Endothelial cell of umbilical vein (primary cell): Measurements from ENCODE around the gene GALNT14. TPM values are rescaled to one million over a fixed set of nuclear protein-coding genes. Genes with fewer than 3 reads are reported as not detected.

Experiments used
- BruUV-seq: library from RNA; stranded (reverse); fragments of 400-500 nt; replicated peaks from 2 replicates; lab custom pipeline; 2021; lab: Mats Ljungman, UMichigan
- CTCF ChIA-PET: fragments of 300-600, 350-600 bp; sonication (Branson Sonifier 250); formaldehyde crosslinking; loops from one replicate; lab custom pipeline; 2021; ENCODE audit warnings: antibody characterized with exemption, inconsistent platforms; lab: Charles Lee
- POLR2A ChIA-PET: fragments of 300-600, 350-600 bp; sonication (Branson Sonifier 250); formaldehyde crosslinking; loops from one replicate; lab custom pipeline; 2021; ENCODE audit warnings: antibody characterized with exemption, inconsistent platforms; lab: Charles Lee
- DNase-seq: peaks from one replicate; pipeline ENCODE4 v3.0.0-alpha.2; 2011; ENCODE audit warnings: low read depth, low spot score
- FAIRE-seq: peaks from 2 replicates; lab custom pipeline; 2011; peaks lifted over from hg19 to GRCh38; lab: Jason Lieb, UNC
- H2AFZ ChIP-seq: 2 replicates; pipeline ENCODE4 v1.6.0; 2012; ENCODE audit warnings: low read depth, low read length, control low read depth, inconsistent platforms
- H3K27ac ChIP-seq: 2 replicates; pipeline ENCODE4 v1.5.1; 2011; ENCODE audit warnings: low read depth, mild to moderate bottlenecking, control low read depth, low read length, moderate library complexity; ENCODE audit not compliant: insufficient read depth
- H3K27me3 ChIP-seq, 2 experiments: 2 replicates each; pipeline versions ENCODE4 v1.6.0 to v1.6.1; 2011; ENCODE audit warnings: low read length in 2 of 2, mixed read lengths in 1 of 2; ENCODE audit not compliant: control insufficient read depth in 2 of 2, insufficient read depth in 2 of 2
- H3K36me3 ChIP-seq, 2 experiments: 2 replicates in 1 of 2; 3 replicates in 1 of 2; pipeline ENCODE4 v1.5.1; 2011; ENCODE audit warnings: low read length in 2 of 2, mild to moderate bottlenecking in 1 of 2, moderate library complexity in 1 of 2; ENCODE audit not compliant: control insufficient read depth in 2 of 2, insufficient read depth in 2 of 2; ENCODE audit errors: extremely low read depth in 1 of 2
- H3K4me1 ChIP-seq: 3 replicates; pipeline ENCODE4 v1.5.1; 2011; ENCODE audit warnings: mild to moderate bottlenecking, low read length; ENCODE audit not compliant: control insufficient read depth, insufficient read depth; ENCODE audit errors: extremely low read depth
- H3K4me2 ChIP-seq: 2 replicates; pipeline ENCODE4 v1.6.1; 2011; ENCODE audit warnings: low read length, control low read depth, mixed read lengths; ENCODE audit not compliant: insufficient read depth
- H3K4me3 ChIP-seq, 3 experiments: fragments of 200-600 bp in 1 of 3; sonication (generic), shearing (Covaris generic) in 1 of 3; replicated peaks in 1 of 3; 2 replicates each; pipeline ENCODE4 v1.5.1; 2011 to 2016; ENCODE audit warnings: control low read depth in 3 of 3, low read length in 3 of 3, mild to moderate bottlenecking in 2 of 3, inconsistent platforms in 1 of 3, low read depth in 1 of 3, moderate library complexity in 1 of 3; ENCODE audit not compliant: insufficient read depth in 1 of 3
- H3K79me2 ChIP-seq: 2 replicates; pipeline ENCODE4 v1.6.0; 2012; ENCODE audit warnings: low read length, inconsistent platforms; ENCODE audit not compliant: control insufficient read depth, insufficient read depth
- H3K9ac ChIP-seq: replicated peaks from 2 replicates; pipeline ENCODE3; 2011; ENCODE audit warnings: low read length, control low read depth; ENCODE audit not compliant: insufficient read depth; ENCODE audit errors: extremely low read depth
- H3K9me1 ChIP-seq: replicated peaks from 3 replicates; pipeline ENCODE4 v1.6.0; 2011; ENCODE audit warnings: mild to moderate bottlenecking, low read length; ENCODE audit not compliant: control insufficient read depth, insufficient read depth; ENCODE audit errors: extremely low read depth
- H3K9me3 ChIP-seq: replicated peaks from 2 replicates; pipeline ENCODE4 v1.5.1; 2012; ENCODE audit warnings: low read length, inconsistent platforms; ENCODE audit not compliant: control insufficient read depth, insufficient read depth
- H4K20me1 ChIP-seq: replicated peaks from 2 replicates; pipeline ENCODE3; 2011; ENCODE audit warnings: mild to moderate bottlenecking, low read length; ENCODE audit not compliant: control insufficient read depth, insufficient read depth; ENCODE audit errors: extremely low read depth
- CTCF ChIP-seq, 2 donors: IDR thresholded peaks; 1 replicate in 1 of 2; 2 replicates in 1 of 2; pipeline ENCODE4 v1.5.1; 2011; ENCODE audit warnings: low read length in 2 of 2, mild to moderate bottlenecking in 2 of 2, moderate library complexity in 2 of 2, control low read depth in 1 of 2, inconsistent platforms in 1 of 2, low read depth in 1 of 2; ENCODE audit not compliant: insufficient read depth in 1 of 2; ENCODE audit errors: extremely low read depth in 1 of 2
- EZH2 ChIP-seq: IDR thresholded peaks from 2 replicates; pipeline ENCODE4 v1.6.1; 2012; ENCODE audit warnings: borderline replicate concordance, low read depth, mild to moderate bottlenecking, moderate library complexity, low read length, inconsistent platforms; ENCODE audit not compliant: severe bottlenecking
- FOS ChIP-seq: IDR thresholded peaks from 2 replicates; pipeline ENCODE4 v1.6.1; 2011; ENCODE audit warnings: mild to moderate bottlenecking, low read length, moderate library complexity, borderline replicate concordance; ENCODE audit not compliant: insufficient read depth
- GATA2 ChIP-seq: IDR thresholded peaks from 2 replicates; pipeline ENCODE4 v1.7.0; 2011; ENCODE audit warnings: low read depth, mild to moderate bottlenecking, moderate library complexity, mixed read lengths, low read length; ENCODE audit not compliant: insufficient read length, insufficient read depth
- JUN ChIP-seq: IDR thresholded peaks from 2 replicates; pipeline ENCODE4 v1.6.1; 2011; ENCODE audit warnings: borderline replicate concordance, low read depth; ENCODE audit not compliant: insufficient read length, insufficient read depth
- MAX ChIP-seq: IDR thresholded peaks from 2 replicates; pipeline ENCODE4 v1.6.1; 2011; ENCODE audit not compliant: insufficient read depth, insufficient read length
- MYC ChIP-seq: IDR thresholded peaks from one replicate; pipeline ENCODE4 v1.6.1; 2011; ENCODE audit warnings: mild to moderate bottlenecking, low read depth, low read length
- POLR2A ChIP-seq: IDR thresholded peaks from 2 replicates; pipeline ENCODE4 v1.6.1; 2012; ENCODE audit warnings: low read depth, mild to moderate bottlenecking, control low read depth, low read length
- POLR2AphosphoS5 ChIP-seq: IDR thresholded peaks from 2 replicates; pipeline ENCODE4 v1.6.1; 2012; ENCODE audit warnings: low read depth, mild to moderate bottlenecking, control low read depth, low read length, moderate library complexity; ENCODE audit not compliant: insufficient read depth
- dilution Hi-C: fragments of 300-500 bp; cut with MboI; formaldehyde crosslinking; loops from one replicate; pipeline ENCODE4 v1.15.0; 2019; ENCODE audit warnings: low sequenced_read_pairs; ENCODE audit not compliant: extremely low pct_ligation_motif_present
- intact Hi-C: fragments of 100-400 bp; cut with micrococcal nuclease; formaldehyde crosslinking; loops from one replicate; pipeline ENCODE4 v1.10.0; 2022
- polyA plus RNA-seq, 4 experiments: library from polyadenylated mRNA; depleted of rRNA in 3 of 4; stranded (reverse) in 3 of 4; unstranded in 1 of 4; fragments of >200 nt; gene quantifications; 2 replicates each; pipeline versions ENCODE4 v1.2.1 to v1.2.3, GENCODE V29; 2011 to 2012; ENCODE audit warnings: missing spikeins in 1 of 4
- total RNA-seq: library from RNA; stranded (reverse); gene quantifications from 2 replicates; pipeline ENCODE4 v1.2.3, GENCODE V29; 2021

GALNT14 gene
- total and polyA plus RNA-seq, 2 donors (not counting 3 experiments of a cell fraction or from before 2014, with no cell fraction given), result 0.04 to 0.40 TPM

GRCh38 chr2:30958193-30958917, 179.9 kb downstream of the GALNT14 start:
- H4K20me1 ChIP-seq, result no peaks in the 10 kb centered on the region
- no TSS peak for BruUV-seq
- H3K4me2 ChIP-seq, result no peak overlapping the region
- H3K36me3 ChIP-seq, result no peaks in the 10 kb centered on the region
- DNase-seq (no peak), FAIRE-seq (no peak)
- ChIA-PET CTCF (no interaction called here), POLR2A (no interaction called here)
- no peaks in the 10 kb centered on the region for H3K4me1 ChIP-seq
- no peaks in the 10 kb centered on the region for H3K79me2 ChIP-seq
- no peaks in the 10 kb centered on the region for H3K27me3 ChIP-seq
- dilution Hi-C loops (no loop called here), intact Hi-C loops (no loop called here)
- no peak overlapping the region for H3K27ac ChIP-seq
- no peak overlapping the region for H3K4me3 ChIP-seq
- H3K9me3 ChIP-seq, result no peaks in the 10 kb centered on the region
- TF ChIP-seq POLR2A, result no peak
- TF ChIP-seq FOS, result no peak
- no peak for TF ChIP-seq EZH2
- no peak for TF ChIP-seq POLR2AphosphoS5
- TF ChIP-seq MYC, result no peak
- TF ChIP-seq JUN, result no peak
- no peak for TF ChIP-seq CTCF (IDR thresholded peaks at IDR 0.05; ENCODE audit: extremely low read depth in 1 of 2, insufficient read depth in 1 of 2, low read depth in 1 of 2, low read length in 2 of 2)
- no peak for TF ChIP-seq GATA2
- TF ChIP-seq MAX, result no peak
- H2AFZ ChIP-seq, result no peak overlapping the region
- no peak overlapping the region for H3K9ac ChIP-seq
- H3K9me1 ChIP-seq, result no peaks in the 10 kb centered on the region
